ENCODE data around the gene MTHFD2L.

GRCh38 chr4:74228691-74229640 is 71.0 kb downstream of the MTHFD2L start:
- TF ChIP-seq CTCF (IDR thresholded peaks at IDR 0.05): peak; percentile 55 to 88 (median 61)
- TF ChIP-seq POLR2A (IDR thresholded peaks at IDR 0.05): no peak

All from testis (tissue), 2 donors.